Measurements from ENCODE around the gene DPAGT1.
"Not testable (repeated sequence)": the region's sequence is repeated elsewhere in the genome, so short reads cannot be mapped to it uniquely, and the experiment has no call there.

The DPAGT1 gene

DNA sequence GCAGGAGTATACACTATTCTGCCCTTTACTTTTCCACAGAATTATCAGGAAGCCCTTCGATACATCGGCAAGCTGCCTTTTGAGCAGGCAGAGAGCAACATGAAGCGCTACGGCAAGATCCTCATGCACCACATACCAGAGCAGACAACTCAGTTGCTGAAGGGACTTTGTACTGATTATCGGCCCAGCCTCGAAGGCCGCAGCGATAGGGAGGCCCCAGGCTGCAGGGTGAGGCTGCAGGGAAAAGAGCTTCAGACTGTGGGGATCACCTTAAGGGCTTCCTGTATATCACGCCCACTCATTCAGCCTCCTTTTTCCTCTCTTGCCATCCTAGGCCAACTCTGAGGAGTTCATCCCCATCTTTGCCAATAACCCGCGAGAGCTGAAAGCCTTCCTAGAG, 23.8 kb downstream of the DPAGT1 start:
- TF ChIP-seq, protein P1, sequence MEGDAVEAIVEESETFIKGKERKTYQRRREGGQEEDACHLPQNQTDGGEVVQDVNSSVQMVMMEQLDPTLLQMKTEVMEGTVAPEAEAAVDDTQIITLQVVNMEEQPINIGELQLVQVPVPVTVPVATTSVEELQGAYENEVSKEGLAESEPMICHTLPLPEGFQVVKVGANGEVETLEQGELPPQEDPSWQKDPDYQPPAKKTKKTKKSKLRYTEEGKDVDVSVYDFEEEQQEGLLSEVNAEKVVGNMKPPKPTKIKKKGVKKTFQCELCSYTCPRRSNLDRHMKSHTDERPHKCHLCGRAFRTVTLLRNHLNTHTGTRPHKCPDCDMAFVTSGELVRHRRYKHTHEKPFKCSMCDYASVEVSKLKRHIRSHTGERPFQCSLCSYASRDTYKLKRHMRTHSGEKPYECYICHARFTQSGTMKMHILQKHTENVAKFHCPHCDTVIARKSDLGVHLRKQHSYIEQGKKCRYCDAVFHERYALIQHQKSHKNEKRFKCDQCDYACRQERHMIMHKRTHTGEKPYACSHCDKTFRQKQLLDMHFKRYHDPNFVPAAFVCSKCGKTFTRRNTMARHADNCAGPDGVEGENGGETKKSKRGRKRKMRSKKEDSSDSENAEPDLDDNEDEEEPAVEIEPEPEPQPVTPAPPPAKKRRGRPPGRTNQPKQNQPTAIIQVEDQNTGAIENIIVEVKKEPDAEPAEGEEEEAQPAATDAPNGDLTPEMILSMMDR (IDR thresholded peaks at IDR 0.05; ENCODE audit: borderline replicate concordance, insufficient read depth, low read depth, low read length) = no peak
- no peak overlapping the region for H3K4me3 ChIP-seq (ENCODE audit: low read depth, low read length)

DNA sequence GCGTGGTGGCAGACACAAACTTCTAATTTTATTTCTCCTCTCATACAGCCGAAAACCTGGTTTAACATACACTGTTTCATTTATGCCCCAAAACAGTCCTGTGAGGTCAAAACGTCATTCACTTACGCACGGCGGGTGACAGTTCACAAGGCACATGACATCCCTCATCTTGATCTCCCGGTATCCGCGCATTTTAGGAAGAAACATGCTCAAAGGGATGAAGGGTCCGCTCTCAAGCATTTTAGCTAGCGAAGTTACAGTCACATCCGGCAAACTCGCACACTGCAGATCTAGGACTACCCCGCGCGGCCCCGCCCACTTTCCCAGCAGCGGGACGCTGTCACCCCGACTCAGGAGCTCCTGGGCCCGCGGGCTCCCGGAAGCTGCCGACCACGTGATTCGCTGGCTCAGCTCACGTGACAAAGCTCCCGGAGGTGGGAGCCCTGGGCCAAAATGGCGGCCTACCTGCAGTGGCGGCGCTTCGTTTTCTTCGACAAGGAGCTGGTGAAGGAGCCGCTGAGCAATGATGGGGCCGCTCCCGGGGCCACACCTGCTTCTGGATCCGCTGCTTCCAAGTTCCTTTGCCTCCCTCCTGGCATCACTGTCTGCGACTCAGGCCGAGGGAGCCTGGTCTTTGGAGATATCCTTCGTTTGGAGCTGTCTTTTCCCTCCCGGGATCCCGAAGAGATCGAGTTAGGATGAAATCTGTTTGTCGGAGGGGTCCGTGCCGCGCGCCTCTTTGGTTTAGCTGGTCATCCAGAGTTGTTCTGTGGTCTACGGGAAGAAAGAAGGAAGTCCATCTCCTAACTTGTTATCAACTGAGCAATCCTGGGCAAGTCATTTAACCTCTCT, 34.1 kb downstream of the DPAGT1 start, which contains the start of gene VPS11:
Gene VPS11 (plus strand): TSS at position 448 of the 852 bp plus-strand sequence. CDS start 6 bp downstream, at position 454.
- H3K4me3 ChIP-seq (ENCODE audit: low read depth, low read length) = peak within 1 kb of the TSS; percentile 76
- TF ChIP-seq, protein P1 (IDR thresholded peaks at IDR 0.05; ENCODE audit: borderline replicate concordance, insufficient read depth, low read depth, low read length) = no peak

DNA sequence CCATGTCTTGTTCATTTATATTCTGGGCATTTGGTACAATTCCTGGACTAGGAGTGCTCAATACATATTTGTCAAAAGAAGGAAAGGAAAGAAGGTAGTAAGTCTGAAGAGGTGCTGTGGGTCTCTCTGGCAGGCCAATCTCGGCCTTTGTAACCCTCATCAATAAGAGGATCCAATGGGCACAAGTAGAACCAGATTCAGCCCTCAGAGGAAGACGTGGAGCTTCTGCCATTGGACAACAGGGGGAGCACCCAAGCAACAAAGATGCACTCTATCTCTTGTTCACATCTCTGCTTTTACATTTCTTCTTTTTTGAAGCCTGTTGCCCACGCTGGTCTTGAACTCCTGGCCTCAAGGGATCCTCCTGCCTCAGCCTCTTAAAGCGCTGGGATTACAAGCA, 36.3 kb downstream of the DPAGT1 start:
- H3K4me3 ChIP-seq (ENCODE audit: low read depth, low read length) = no peak overlapping the region
- TF ChIP-seq, protein P1 (IDR thresholded peaks at IDR 0.05; ENCODE audit: borderline replicate concordance, insufficient read depth, low read depth, low read length) = peak; percentile 72

DNA sequence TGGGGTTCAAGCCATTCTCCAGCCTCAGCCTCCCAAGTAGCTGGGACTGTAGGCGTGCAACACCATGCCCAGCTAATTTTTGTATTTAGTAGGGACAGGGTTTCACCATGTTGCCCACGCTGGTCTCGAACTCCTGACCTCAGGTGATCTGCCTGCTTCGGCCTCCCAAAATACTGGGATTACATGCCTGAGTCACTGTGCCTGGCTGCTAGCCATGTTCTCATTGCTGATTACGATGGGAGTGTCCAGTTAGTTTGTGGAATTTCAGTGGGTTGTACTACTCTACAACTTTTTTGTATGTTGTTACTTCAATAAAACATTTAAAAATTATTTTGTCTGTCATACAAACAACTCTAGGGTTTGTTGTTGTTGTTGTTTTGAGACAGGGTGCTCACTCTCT, 38.9 kb downstream of the DPAGT1 start:
- TF ChIP-seq, protein P1 (IDR thresholded peaks at IDR 0.05; ENCODE audit: borderline replicate concordance, insufficient read depth, low read depth, low read length) = no peak
- no peak overlapping the region for H3K4me3 ChIP-seq (ENCODE audit: low read depth, low read length)

DNA sequence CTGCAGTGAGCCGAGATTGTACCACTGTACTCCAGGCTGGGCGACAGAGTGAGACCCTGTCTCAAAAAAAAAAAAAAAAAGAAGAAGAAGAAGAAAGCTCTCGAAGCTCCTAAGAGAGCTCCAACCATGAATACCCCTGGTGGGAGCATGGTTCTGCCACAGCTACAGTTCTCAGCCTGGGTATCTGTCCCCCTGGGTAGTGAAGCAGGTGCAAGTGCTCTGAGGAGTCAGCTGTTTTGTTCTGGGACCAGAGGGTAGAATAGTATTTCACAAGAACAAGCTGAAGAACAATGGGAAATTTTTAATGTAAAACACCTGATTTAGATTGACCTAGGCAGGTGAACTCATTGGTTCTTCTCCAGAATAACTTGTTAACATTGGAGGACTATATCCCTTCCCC, 40.4 kb downstream of the DPAGT1 start:
- TF ChIP-seq, protein P1 (IDR thresholded peaks at IDR 0.05; ENCODE audit: borderline replicate concordance, insufficient read depth, low read depth, low read length) = no peak

DNA sequence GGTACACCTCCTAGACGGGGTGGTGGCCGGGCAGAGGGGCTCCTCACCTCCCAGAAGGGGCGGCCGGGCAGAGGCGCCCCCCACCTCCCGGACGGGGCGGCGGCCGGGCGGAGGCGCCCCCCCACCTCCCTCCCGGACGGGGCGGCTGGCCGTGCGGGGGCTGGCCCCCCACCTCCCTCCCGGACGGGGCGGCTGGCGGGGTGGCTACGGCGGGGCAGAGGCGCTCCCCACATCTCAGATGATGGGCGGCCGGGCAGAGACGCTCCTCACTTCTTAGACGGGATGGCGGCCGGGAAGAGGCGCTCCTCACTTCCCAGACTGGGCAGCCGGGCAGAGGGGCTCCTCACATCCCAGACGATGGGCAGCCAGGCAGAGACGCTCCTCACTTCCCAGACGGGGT, 42.5 kb downstream of the DPAGT1 start:
- H3K4me3 ChIP-seq (ENCODE audit: low read depth, low read length) = not testable (repeated sequence)

More for the DNA sequence above, 40.4 kb downstream of the DPAGT1 start:
- H3K4me3 ChIP-seq (ENCODE audit: low read depth, low read length) = no peak overlapping the region

DNA sequence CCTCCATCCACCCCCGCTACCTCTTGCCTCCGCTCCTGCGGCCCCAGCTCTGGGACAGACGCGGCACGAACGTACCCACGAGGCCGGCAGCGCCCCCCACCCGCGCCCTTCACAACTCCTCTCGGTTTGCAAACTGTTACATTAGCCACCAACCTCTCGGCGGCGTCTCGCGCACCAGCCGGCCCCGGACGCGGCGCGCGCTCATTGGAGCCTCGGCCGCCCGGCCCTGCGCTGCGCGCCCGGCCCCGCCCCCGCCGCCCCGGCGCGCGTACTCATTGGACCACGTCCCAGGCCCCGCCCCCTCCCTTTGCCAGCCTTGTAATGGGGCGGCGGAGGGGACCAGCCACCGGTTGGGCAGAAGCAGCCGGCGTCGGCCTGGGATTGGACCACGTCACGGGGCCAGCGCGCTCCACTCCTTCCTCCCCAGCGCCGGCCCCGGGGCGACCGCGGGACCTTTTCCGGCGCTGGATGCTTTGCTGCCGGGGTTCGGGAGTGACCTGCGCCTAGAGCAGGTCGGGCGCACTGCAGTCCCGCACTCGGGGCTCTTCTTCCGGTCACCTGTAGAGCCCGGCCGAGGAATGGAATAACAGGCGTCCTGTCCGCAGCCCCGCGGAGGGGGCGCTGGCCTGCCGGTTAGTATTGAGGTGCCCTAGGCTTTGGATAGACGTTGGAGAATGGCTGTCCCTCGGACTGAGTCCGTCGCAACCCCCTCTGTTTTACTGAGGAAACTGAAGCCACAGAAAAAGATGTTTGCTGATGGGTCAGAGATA, 44.5 kb downstream of the DPAGT1 start, which contains the start of gene HYOU1:
Gene HYOU1 (minus strand): TSS at position 206 of the 770 bp plus-strand sequence. CDS start 1,045 bp downstream, outside the sequence.
- TF ChIP-seq, protein P1 (IDR thresholded peaks at IDR 0.05; ENCODE audit: borderline replicate concordance, insufficient read depth, low read depth, low read length) = peak; percentile 29; the same call in 1 of the 2 replicates

More for the DNA sequence above, 44.5 kb downstream of the DPAGT1 start, which contains the start of gene HYOU1:
- H3K4me3 ChIP-seq (ENCODE audit: low read depth, low read length) = peak within 1 kb of the TSS; percentile 91
